ENCODE measurements around the gene CC2D2B.
"Not testable (repeated sequence)": the region's sequence is repeated elsewhere in the genome, so short reads cannot be mapped to it uniquely, and the experiment has no call there.

CC2D2B gene

DNA sequence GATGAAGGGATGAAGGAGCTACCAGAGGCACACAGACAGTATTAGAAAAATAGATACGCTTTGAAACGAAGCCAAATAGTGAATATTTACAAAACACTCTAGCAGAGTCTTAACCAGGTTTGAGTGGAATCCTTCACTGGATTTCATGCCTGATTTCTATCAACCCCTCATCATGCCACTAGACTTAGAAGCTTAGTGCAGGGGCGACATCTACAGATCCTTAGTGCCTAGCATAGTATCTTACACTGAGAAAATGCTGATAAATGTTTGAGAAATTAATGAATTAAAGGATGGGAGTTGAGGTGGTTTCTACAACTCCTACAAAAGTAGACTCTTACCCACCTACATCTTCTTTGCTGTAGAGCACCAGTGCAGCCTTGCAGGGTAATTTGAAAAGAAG is 80.9 kb downstream of the CC2D2B start (continued):
- TF ChIP-seq, protein P1, sequence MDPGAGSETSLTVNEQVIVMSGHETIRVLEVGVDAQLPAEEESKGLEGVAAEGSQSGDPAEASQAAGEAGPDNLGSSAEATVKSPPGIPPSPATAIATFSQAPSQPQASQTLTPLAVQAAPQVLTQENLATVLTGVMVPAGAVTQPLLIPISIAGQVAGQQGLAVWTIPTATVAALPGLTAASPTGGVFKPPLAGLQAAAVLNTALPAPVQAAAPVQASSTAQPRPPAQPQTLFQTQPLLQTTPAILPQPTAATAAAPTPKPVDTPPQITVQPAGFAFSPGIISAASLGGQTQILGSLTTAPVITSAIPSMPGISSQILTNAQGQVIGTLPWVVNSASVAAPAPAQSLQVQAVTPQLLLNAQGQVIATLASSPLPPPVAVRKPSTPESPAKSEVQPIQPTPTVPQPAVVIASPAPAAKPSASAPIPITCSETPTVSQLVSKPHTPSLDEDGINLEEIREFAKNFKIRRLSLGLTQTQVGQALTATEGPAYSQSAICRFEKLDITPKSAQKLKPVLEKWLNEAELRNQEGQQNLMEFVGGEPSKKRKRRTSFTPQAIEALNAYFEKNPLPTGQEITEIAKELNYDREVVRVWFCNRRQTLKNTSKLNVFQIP (CRISPR knock-in tag; IDR thresholded peaks at IDR 0.05; ENCODE audit: borderline replicate concordance, low read depth): no peak
- TF ChIP-seq ESRRG (CRISPR knock-in tag; IDR thresholded peaks at IDR 0.05): no peak
- no peak for TF ChIP-seq ARNTL (CRISPR knock-in tag; IDR thresholded peaks at IDR 0.05; ENCODE audit: borderline replicate concordance, low read depth)
- no peak for TF ChIP-seq SNAI2 (CRISPR knock-in tag; IDR thresholded peaks at IDR 0.05)
- TF ChIP-seq, protein P2, sequence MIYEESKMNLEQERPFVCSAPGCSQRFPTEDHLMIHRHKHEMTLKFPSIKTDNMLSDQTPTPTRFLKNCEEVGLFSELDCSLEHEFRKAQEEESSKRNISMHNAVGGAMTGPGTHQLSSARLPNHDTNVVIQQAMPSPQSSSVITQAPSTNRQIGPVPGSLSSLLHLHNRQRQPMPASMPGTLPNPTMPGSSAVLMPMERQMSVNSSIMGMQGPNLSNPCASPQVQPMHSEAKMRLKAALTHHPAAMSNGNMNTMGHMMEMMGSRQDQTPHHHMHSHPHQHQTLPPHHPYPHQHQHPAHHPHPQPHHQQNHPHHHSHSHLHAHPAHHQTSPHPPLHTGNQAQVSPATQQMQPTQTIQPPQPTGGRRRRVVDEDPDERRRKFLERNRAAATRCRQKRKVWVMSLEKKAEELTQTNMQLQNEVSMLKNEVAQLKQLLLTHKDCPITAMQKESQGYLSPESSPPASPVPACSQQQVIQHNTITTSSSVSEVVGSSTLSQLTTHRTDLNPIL (CRISPR knock-in tag; IDR thresholded peaks at IDR 0.05; ENCODE audit: low read depth): no peak

DNA sequence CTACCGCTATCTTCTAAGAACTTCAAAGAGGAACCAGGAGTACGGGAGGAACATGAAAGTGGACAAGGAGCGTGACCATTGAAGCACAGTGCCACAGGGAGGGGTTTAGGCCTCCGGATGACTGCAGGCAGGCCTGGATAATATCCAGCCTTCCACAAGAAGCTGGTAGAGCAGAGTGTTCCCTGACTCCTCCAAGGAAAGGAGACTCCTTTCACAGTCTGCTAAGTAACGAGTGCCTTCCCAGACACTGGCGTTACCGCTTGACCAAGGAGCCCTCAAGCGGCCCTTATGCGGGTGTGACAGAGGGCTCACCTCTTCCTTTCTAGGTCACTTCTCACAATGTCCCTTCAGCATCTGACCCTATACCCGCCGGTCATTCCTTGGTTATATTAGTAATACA is 86.6 kb downstream of the CC2D2B start:
- not testable (repeated sequence) for ATAC-seq

DNA sequence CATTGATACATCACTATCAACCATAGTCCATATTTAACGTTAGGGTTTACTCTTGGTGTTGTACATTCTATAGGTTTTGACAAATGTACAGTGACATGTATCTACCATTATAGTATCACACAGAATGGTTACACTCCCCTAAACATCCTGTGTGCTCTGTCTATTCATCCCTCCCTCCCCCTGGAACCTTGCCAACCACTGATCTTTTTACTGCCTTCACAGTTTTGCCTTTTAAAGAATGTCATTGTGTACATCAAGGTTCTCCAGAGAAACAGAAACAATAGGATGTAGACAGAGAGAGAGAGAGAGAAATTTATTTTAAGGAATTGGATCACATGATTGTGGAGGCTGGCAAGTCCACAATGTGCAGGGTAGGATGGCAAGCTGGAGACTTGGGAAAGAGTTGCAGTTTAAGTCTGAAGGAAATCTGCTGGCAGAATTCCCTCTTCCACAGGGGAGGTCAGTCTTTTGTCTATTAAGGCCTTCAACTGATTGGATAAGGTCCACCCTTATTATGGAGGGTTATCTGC is 90.5 kb downstream of the CC2D2B start:
- ATAC-seq: no peak
- TF ChIP-seq PPARA (CRISPR knock-in tag; IDR thresholded peaks at IDR 0.05; ENCODE audit: borderline replicate concordance): no peak
- TF ChIP-seq ZNF70 (CRISPR knock-in tag; IDR thresholded peaks at IDR 0.05): no peak
- TF ChIP-seq BACH2 (CRISPR knock-in tag; IDR thresholded peaks at IDR 0.05; ENCODE audit: borderline replicate concordance): no peak
- TF ChIP-seq, protein P1 (CRISPR knock-in tag; IDR thresholded peaks at IDR 0.05; ENCODE audit: borderline replicate concordance, low read depth): no peak
- no peak for TF ChIP-seq ZNF565 (CRISPR knock-in tag; conservative IDR thresholded peaks at IDR 0.05; ENCODE audit: low read depth)
- TF ChIP-seq ZNF8 (CRISPR knock-in tag; IDR thresholded peaks at IDR 0.05): no peak
- no peak for TF ChIP-seq ZFP30 (CRISPR knock-in tag; IDR thresholded peaks at IDR 0.05)
- no peak for TF ChIP-seq ZFP3 (CRISPR knock-in tag; IDR thresholded peaks at IDR 0.05)
- no peak for TF ChIP-seq TOX (CRISPR knock-in tag; IDR thresholded peaks at IDR 0.05; ENCODE audit: borderline replicate concordance)
- TF ChIP-seq CSDC2 (CRISPR knock-in tag; IDR thresholded peaks at IDR 0.05): no peak
- TF ChIP-seq ARNTL (CRISPR knock-in tag; IDR thresholded peaks at IDR 0.05; ENCODE audit: borderline replicate concordance, low read depth): no peak
- no peak for TF ChIP-seq ESRRG (CRISPR knock-in tag; IDR thresholded peaks at IDR 0.05)

DNA sequence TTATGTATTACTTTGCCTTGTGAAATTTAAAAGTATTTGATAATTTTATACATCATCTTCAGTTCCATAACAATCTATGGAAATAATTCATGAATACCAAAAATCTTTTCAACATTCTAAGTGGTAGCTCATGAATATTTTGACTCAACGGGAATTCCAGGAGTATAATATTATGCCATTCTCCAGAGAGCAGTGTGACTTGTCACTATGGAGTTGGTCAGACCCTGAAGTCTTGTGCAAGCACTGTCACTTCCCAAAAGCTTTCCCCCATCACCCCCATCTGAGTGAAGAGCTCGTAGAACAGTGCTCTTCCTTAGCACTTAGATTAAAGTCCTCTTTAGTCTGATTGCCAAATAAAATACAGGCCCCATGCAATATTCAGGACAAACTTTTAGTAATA is 106.2 kb downstream of the CC2D2B start:
- no peak for ATAC-seq

More for the DNA sequence above, 106.2 kb downstream of the CC2D2B start:
- TF ChIP-seq ISL1 (CRISPR knock-in tag; IDR thresholded peaks at IDR 0.05) (no peak), ZC3H10 (CRISPR knock-in tag; IDR thresholded peaks at IDR 0.05) (no peak), ZFP3 (CRISPR knock-in tag; IDR thresholded peaks at IDR 0.05) (no peak), ZNF565 (CRISPR knock-in tag; conservative IDR thresholded peaks at IDR 0.05; ENCODE audit: low read depth) (no peak), ESRRG (CRISPR knock-in tag; IDR thresholded peaks at IDR 0.05) (no peak), BACH2 (CRISPR knock-in tag; IDR thresholded peaks at IDR 0.05; ENCODE audit: borderline replicate concordance) (no peak), GLIS3 (CRISPR knock-in tag; IDR thresholded peaks at IDR 0.05) (no peak), OSR1 (CRISPR knock-in tag; IDR thresholded peaks at IDR 0.05) (no peak), TOX (CRISPR knock-in tag; IDR thresholded peaks at IDR 0.05; ENCODE audit: borderline replicate concordance) (no peak), ZFP30 (CRISPR knock-in tag; IDR thresholded peaks at IDR 0.05) (no peak), ZNF70 (CRISPR knock-in tag; IDR thresholded peaks at IDR 0.05) (no peak), TCF4 (CRISPR knock-in tag; IDR thresholded peaks at IDR 0.05; ENCODE audit: borderline replicate concordance) (no peak), PPARA (CRISPR knock-in tag; IDR thresholded peaks at IDR 0.05; ENCODE audit: borderline replicate concordance) (no peak), CSDC2 (CRISPR knock-in tag; IDR thresholded peaks at IDR 0.05) (no peak), SNAI2 (CRISPR knock-in tag; IDR thresholded peaks at IDR 0.05) (no peak), RARB (CRISPR knock-in tag; IDR thresholded peaks at IDR 0.05) (no peak)
- TF ChIP-seq, protein P1 (CRISPR knock-in tag; IDR thresholded peaks at IDR 0.05; ENCODE audit: borderline replicate concordance, low read depth): no peak
- TF ChIP-seq, protein P2 (CRISPR knock-in tag; IDR thresholded peaks at IDR 0.05; ENCODE audit: low read depth): no peak
- TF ChIP-seq, protein P3, sequence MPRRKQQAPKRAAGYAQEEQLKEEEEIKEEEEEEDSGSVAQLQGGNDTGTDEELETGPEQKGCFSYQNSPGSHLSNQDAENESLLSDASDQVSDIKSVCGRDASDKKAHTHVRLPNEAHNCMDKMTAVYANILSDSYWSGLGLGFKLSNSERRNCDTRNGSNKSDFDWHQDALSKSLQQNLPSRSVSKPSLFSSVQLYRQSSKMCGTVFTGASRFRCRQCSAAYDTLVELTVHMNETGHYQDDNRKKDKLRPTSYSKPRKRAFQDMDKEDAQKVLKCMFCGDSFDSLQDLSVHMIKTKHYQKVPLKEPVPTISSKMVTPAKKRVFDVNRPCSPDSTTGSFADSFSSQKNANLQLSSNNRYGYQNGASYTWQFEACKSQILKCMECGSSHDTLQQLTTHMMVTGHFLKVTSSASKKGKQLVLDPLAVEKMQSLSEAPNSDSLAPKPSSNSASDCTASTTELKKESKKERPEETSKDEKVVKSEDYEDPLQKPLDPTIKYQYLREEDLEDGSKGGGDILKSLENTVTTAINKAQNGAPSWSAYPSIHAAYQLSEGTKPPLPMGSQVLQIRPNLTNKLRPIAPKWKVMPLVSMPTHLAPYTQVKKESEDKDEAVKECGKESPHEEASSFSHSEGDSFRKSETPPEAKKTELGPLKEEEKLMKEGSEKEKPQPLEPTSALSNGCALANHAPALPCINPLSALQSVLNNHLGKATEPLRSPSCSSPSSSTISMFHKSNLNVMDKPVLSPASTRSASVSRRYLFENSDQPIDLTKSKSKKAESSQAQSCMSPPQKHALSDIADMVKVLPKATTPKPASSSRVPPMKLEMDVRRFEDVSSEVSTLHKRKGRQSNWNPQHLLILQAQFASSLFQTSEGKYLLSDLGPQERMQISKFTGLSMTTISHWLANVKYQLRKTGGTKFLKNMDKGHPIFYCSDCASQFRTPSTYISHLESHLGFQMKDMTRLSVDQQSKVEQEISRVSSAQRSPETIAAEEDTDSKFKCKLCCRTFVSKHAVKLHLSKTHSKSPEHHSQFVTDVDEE (CRISPR knock-in tag; IDR thresholded peaks at IDR 0.05): no peak
- TF ChIP-seq, protein P4, sequence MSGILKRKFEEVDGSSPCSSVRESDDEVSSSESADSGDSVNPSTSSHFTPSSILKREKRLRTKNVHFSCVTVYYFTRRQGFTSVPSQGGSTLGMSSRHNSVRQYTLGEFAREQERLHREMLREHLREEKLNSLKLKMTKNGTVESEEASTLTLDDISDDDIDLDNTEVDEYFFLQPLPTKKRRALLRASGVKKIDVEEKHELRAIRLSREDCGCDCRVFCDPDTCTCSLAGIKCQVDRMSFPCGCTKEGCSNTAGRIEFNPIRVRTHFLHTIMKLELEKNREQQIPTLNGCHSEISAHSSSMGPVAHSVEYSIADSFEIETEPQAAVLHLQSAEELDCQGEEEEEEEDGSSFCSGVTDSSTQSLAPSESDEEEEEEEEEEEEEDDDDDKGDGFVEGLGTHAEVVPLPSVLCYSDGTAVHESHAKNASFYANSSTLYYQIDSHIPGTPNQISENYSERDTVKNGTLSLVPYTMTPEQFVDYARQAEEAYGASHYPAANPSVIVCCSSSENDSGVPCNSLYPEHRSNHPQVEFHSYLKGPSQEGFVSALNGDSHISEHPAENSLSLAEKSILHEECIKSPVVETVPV (CRISPR knock-in tag; IDR thresholded peaks at IDR 0.05): no peak

Measured in SK-N-SH treated with all-trans-retinoic acid at 6 μM for 48 hours (cell line).